Measurements from ENCODE around the gene BCAS3. TPM values are rescaled to one million over a fixed set of nuclear protein-coding genes. Genes with fewer than 3 reads are reported as not detected.

The BCAS3 gene
- total RNA-seq, 4 donors from 2014 or later: 21.7 to 42.2 (median 23.0) TPM

- peak; percentile 18 for TF ChIP-seq CTCF (IDR thresholded peaks at IDR 0.05; ENCODE audit: low read depth)
Observed at GRCh38 chr17:61388561-61389356, 711.1 kb downstream of the BCAS3 start.

GRCh38 chr17:61389670-61390478 lies 712.2 kb downstream of the BCAS3 start:
- TF ChIP-seq CTCF (IDR thresholded peaks at IDR 0.05; ENCODE audit: low read depth): peak; percentile 82

- TF ChIP-seq CTCF (IDR thresholded peaks at IDR 0.05; ENCODE audit: low read depth): no peak
Observed at GRCh38 chr17:61390479-61390791, 712.8 kb downstream of the BCAS3 start.

- no peak for TF ChIP-seq CTCF (IDR thresholded peaks at IDR 0.05; ENCODE audit: low read depth)
Observed at GRCh38 chr17:61391595-61392291, 714.1 kb downstream of the BCAS3 start.

GRCh38 chr17:61392679-61393078 lies 715.0 kb downstream of the BCAS3 start:
- TF ChIP-seq CTCF (IDR thresholded peaks at IDR 0.05; ENCODE audit: low read depth): no peak

GRCh38 chr17:61393550-61393903 lies 715.9 kb downstream of the BCAS3 start:
- TF ChIP-seq CTCF (IDR thresholded peaks at IDR 0.05; ENCODE audit: low read depth): no peak
